ENCODE data around the gene TAF7.
"Not testable (repeated sequence)": the region's sequence is repeated elsewhere in the genome, so short reads cannot be mapped to it uniquely, and the experiment has no call there.

Gene TAF7

DNA sequence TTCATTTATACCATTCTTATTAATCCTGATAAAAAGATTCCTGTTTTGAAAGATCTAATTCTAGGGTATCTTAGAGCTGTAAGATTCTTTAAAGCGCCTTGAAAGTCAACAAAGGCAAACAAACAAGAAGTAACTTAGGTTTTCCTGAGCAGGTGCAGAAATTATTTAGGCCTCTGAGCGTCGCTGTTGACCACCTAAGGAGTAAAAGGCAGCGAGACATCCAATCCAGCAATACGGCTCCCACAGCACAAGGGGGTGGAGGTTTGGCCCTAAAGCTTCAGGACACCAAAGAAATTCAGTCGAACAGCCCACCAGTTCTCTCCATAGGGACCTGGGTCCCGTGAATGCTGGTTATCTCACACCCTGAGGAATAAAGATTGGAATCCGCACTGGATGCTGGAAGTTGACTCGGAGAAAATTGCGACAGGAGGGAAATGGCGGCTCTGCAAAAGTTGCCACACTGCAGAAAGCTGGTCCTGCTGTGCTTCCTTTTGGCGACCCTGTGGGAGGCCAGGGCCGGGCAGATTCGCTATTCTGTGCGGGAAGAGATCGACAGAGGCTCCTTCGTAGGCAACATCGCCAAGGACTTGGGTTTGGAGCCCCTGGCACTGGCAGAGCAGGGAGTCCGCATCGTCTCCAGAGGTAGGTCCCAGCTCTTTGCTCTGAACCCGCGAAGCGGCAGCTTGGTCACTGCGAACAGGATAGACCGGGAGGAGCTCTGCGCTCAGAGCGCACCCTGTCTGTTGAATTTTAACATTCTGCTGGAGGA, 18.1 kb upstream of the TAF7 start, which contains the start of gene PCDHGA2:
TSS of gene PCDHGA2 (plus strand) at position 223 of the 769 bp plus-strand sequence.
- peak; percentile 29 for DNase-seq (ENCODE audit: low read depth)

DNA sequence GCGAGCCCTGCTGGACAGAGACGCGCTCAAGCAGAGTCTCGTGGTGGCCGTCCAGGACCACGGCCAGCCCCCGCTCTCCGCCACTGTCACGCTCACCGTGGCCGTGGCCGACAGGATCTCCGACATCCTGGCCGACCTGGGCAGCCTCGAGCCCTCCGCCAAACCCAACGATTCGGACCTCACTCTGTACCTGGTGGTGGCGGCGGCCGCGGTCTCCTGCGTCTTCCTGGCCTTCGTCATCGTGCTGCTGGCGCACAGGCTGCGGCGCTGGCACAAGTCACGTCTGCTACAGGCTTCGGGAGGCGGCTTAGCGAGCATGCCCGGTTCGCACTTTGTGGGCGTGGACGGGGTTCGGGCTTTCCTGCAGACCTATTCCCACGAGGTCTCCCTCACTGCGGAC, 12.0 kb upstream of the TAF7 start:
- not testable (repeated sequence) for DNase-seq (ENCODE audit: low read depth)

DNA sequence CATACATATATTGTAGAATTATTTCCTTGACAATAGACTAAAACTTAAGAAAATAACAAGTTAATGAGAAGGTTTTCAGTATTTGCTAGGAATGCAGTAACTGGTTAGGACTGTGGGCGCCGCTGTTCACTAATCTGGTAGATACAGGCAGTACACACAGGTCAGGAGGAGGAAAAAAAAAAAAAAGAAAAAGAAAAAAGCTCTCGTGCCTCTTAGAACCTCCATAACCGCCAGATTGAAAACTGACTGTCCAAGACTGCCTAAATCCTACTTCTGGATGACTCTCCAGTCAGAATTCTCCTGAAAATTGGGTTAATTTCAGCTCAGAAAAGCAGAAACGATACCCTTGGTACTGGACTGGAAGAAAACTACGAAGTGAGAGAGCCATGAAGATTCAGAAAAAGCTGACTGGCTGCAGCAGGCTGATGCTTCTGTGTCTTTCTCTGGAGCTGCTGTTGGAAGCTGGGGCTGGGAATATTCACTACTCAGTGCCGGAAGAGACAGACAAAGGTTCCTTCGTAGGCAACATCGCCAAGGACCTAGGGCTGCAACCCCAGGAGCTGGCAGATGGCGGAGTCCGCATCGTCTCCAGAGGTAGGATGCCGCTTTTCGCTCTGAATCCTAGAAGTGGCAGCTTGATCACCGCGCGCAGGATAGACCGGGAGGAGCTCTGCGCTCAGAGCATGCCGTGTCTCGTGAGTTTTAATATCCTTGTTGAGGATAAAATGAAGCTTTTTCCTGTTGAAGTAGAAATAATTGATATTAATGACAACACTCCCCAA, 9.9 kb upstream of the TAF7 start, which contains the start of gene PCDHGA1:
TSS of gene PCDHGA1 (plus strand) at position 216 of the 782 bp plus-strand sequence.
- DNase-seq (ENCODE audit: low read depth), result peak; percentile 49

DNA sequence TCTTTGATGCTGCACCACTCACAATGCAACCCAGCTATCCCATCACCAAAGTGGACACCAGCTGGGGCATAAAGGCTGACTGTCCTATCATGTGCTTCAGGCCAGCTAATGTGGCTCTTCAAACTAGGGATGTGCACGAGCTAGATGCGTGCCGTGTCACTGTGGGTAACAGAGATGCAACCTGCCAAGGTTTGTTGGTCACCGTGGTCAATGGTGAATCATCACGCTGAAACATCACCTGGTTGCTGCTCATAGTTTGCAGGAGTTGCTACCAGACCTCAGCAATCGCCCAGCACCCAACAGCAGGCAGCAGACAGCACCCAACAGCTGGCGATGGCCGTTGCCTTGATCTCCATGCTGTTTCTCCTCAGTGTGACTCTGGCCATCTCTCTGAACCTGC, 7.6 kb upstream of the TAF7 start:
- DNase-seq (ENCODE audit: low read depth), result no peak

DNA sequence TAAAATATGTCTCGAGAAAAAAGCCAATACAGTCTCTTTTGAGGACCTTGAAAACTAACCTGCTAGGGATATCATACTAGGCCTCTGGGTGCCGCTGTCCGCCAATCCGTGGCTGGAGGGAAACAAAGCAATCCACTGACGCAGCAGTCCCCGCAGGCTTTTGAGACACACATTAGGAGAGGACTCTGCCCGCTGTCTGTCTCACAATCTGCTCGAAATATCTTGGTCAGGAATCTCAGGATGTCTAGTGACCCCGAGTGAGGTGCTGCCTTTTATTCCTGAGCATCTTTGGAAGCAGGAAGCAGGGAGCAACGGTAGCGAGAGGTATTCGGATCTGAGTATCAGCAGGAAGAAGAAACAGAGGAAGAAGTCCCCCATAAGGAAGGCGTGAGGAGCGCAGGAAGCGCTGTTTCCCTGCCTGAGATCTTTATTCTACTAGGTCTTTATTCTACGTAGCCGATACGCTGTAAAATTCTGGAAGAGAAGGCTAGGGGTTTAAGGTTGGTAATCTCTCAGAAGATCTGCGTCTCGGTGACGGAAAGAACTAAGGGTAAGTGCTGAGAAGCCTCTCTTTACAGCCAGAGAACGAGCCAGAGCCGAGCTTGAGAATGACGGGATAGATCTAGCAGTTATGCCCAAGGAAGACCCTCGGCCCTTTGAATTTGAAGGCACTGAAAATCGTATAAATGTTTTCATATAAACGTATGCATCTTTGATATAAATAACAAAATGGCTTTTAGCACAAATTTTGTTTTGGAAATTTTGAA, 5.7 kb upstream of the TAF7 start:
- DNase-seq (ENCODE audit: low read depth), result peak; percentile 70

DNA sequence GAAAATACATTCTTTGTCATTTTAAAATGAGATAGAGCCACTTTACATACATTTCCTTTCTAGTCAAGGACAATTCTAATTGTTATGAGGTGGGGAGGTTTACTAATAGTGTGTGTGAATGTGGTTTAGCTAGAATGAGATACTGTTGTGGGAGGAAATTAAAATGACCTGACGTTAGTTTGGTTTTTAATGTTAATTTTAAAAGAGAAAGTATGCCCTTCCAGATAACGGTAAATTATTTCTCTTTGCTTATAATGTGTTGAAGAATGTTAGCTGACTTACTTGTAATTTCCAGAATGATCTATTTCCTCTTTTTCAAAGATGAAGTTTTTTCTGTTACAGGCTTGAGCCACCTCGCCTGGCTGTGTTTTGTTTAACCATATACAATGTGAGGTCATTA, 1.7 kb upstream of the TAF7 start:
- no peak for DNase-seq (ENCODE audit: low read depth)

DNA sequence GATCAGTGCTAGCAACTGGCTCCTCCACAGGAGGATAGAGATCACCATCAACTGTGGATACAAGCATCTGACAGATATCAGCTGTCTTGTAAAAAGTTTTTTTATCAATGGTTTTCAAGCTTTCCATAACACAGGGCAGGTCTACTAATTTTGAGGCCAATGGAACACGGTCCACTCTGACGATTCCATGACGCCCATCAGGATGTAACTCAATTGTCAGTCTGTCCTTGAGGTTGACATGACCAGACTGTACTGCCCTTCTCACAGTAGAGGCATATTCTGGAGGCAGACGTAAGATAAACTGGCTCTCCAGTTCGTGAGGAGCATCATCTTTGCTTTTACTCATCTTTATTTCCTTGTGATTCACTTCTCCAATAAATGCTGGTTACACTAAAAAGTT, 885 bp downstream of the TAF7 start:
- DNase-seq (ENCODE audit: low read depth), result no peak

DNA sequence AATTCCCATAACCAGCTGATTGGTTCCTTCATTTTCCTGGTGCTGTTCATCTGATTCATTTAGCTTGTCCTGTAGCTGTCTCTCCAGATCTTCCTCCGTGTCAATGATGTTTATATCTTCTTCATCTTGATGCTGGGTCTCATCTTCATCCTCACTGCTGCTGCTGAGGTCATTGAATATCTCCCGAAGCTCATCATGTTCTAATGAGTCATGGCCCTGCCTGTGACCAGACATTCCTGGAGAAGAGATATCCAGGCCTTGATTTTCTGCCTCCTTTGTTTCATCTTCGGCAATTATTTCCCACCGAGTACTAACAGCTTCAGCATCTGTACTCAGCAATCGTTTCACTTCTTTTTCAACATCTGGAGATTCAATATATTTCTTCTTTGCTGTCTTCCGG, 1.4 kb downstream of the TAF7 start:
- no peak for DNase-seq (ENCODE audit: low read depth)

DNA sequence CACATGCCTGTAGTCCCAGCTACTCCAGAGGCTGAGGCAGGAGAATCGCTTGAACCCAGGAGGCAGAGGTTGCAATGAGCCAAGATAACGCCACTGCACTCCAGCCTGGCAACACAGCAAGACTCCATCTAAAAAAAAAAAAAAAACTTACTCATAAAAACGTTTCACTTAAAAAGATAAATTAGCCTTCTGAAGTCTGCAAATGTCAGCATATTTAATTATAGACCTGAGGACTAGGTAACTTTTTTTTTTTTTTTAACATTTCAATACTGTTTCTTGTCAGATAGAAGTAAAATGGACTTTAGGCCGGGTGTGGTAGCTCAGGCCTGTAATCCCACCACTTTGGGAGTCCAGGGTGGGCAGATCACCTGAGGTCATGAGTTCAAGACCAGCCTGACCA, 3.6 kb downstream of the TAF7 start:
- DNase-seq (ENCODE audit: low read depth), result not testable (repeated sequence)

DNA sequence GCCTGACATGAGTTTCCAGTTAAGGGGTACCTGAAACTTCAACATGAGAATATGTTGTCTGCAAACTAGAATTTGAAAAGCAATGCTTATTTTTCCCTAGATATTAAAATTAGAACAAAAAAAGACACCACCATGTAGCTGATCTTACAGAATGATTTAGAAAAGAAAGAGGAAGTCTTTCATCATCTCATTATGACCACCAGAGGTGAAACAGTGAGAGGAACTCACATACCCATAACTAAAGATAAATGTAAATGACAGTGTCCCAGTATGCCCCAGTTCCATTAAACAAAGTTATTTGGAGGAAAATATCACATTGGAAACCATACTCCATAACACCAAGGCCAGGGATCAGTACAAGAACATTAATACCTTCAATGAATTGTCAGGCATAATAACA, 6.9 kb downstream of the TAF7 start:
- no peak for DNase-seq (ENCODE audit: low read depth)

DNA sequence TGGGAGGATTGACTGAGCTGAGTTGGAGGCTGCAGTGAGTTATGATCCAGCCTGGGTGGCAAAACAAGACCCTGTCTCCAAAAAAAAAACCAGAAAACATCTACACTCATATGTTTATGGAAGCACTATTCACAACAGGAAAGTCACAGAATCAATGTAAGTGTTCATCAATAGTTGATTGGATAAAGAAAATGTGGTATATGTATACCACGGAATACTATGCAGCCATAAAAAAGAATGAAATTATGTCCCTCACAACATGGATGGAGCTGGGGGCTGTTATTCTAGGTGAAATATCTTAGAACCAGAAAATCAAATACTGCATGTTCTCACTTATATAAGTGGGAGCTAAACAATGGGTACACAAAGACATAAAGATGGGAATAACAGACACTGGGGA, 14.0 kb downstream of the TAF7 start:
- DNase-seq (ENCODE audit: low read depth), result no peak

DNA sequence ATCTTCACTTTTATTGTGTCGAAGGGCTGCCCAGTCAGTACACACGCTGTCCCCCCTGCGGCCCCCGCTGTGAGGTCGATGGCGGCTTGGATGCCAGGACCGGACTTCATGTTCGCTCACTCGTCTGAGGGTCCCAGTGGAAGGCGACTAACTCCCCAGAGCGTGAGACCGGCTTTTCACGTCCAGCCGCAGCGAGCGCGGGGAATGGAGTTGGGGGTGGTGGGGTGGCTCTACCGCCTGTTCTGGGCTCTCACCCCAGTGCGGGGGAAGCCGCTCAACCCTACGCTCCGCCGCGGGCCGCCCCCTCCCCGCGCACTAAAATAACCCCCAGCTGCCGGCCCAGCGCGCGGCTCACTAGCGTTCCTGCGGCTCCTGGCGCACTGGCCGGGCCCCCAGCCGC, 16.8 kb downstream of the TAF7 start, which contains the start of gene SLC25A2:
TSS of gene SLC25A2 (minus strand) at position 294 of the 400 bp plus-strand sequence. CDS start at position 110, 184 bp downstream.
- DNase-seq (ENCODE audit: low read depth), result no peak

DNA sequence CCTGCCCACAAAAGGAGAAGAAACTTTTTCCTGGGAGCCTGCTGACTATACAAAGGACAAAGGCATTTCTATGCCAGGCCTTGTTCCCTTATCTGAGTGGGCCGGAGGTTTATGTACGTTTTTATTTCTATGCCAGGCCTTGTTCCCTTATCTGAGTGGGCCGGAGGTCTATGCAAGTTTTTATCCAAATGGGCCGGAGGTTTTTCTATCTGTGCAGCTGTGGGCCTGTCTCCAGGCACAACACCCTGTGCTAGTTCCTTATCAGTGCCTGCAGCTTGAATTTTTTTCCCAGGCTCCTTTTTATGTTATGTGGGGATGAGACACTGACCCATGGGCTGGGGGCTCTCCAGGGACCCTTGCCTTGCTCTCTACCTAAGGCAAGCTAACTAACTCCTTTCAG, 22.2 kb downstream of the TAF7 start:
- DNase-seq (ENCODE audit: low read depth), result no peak

DNA sequence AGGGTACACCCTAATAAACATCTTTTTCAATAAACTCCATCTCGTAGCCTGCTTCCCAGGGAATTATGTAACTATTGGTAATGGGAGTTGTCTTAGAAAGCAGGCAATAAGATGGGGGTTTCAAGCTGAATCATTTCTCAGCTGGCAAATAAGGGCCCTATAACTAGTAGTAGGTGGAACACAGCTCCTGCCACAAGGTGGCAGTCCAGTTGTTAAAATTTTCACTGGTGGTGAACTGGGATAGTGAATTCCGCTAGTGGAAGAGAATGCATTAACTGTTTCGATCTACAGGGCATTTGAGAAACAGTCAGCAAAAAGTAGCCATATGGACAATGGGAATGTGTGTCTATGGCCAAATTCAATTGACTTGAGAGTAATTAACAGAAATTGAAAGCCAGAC, 47.7 kb downstream of the TAF7 start:
- DNase-seq (ENCODE audit: low read depth), result no peak

DNA sequence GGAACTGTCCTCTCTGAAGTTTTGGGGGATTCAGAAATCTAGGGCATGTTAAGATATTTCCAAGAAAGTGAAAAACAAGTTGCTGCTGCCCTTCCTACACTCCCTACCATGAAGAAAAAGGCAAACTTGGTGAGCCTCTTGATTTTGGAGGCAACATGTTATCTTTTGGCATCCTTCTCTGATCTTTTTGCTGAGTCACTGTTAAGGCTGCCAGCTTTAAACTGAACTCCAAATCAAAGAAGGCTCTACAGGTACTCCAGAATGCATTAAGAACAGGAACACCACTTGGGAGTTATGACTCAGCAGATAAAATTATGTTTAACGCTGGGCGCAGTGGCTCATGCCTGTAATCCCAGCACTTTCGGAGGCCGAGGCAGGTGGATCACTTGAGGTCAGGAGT, 51.4 kb downstream of the TAF7 start:
- no peak for DNase-seq (ENCODE audit: low read depth)
